ENCODE data around the gene MT1X. TPM values are rescaled to one million over a fixed set of nuclear protein-coding genes. Genes with fewer than 3 reads are reported as not detected.

Gene MT1X
- total RNA-seq: 33.0 TPM

DNA sequence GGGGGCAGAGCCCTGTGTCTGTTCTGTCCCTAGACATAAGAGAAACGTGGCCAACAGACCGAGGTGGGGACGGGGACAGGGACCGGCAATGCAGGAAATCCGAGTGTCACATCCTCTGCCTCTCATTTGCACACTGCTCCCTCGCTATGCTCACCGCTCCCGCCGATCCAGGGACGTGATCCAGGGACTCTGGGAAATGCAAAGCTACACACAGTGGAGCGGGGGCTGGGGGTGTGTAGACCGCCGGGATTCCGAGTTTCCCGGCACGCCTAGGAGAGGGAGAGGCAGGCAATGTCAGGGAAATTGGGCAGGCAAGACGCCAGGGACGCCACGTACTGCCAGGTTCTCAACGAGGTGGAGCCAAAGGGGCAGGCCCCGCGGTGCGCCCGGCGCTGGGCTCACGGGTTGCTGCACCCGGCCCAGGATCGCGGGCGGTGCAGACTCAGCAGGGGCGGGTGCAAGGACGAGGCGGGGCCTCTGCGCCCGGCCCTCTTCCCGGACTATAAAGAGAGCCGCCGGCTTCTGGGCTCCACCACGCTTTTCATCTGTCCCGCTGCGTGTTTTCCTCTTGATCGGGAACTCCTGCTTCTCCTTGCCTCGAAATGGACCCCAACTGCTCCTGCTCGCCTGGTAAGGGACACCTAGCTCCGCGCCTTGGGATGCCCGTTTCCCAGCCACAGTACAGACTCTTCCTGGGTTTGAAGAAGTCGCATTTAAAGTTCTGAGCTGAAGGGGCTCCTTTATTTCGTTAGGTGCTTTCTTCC is at the start of gene MT1X:
MT1X (plus strand) TSS at position 532 of the 764 bp plus-strand sequence; CDS start at position 603, 71 bp downstream.
- DNase-seq: peak; percentile 86

GRCh38 chr16:56632848-56633365 is 49.4 kb upstream of the MT1X start:
- DNase-seq: no peak

DNA sequence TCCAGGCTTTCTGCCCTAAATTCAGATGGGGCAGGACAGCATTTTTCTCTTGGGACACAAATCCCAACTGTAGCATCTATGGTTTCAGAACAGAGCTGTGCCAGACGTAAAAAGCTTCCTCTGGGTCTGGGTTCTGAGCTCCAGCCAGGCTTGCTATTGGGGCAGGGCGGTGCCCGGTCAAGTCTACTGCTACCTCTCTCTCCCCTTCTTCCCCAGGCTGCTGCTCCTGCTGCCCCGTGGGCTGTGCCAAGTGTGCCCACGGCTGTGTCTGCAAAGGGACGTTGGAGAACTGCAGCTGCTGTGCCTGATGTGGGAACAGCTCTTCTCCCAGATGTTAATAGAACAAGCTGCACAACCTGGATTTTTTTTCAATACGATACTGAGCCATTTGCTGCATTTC is 48.7 kb upstream of the MT1X start:
- DNase-seq: no peak

DNA sequence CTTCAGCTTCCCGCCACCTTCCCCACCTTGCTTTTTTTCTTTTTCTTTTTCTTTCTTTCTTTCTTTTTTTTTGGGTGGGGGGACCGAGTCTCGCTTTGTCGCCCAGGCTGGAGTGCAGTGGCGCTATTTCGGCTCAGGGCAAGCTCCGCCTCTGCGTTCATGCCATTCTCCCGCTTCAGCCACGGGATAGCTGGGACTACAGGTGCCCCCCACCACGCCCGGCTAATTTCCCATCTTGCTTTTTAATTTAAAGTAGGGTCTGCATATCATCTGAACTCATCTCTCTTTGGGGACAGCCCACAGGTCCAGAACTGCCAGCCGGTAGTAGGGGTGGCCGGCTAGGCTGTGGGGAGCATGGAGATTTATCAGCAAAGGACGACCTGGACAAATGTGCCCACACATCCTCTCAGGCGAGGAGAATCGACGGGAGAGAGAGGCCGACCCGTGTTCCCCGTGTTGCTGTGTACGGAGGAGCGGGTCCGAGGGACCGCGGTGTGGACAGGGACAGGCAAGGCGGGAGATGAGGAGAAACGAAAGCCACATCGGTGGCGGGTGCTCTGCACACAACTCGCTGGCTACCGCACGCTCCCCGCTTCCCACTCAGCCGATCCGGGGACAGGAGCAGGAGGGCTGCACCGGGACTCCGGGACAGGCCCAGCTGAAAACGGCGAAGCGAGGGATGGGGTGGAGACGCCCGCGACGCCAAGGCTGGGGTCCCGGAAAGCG is 47.4 kb upstream of the MT1X start:
- DNase-seq: no peak

- no peak for DNase-seq
Observed at GRCh38 chr16:56635441-56635967, 46.8 kb upstream of the MT1X start.

- no peak for DNase-seq
Observed at GRCh38 chr16:56636616-56637413, 45.5 kb upstream of the MT1X start.

- no peak for DNase-seq
Observed at GRCh38 chr16:56637814-56638750, 44.2 kb upstream of the MT1X start, which contains the start of gene MT1A. MT1A (plus strand) TSS chr16:56638666; CDS start chr16:56638739, 73 bp downstream.

DNA sequence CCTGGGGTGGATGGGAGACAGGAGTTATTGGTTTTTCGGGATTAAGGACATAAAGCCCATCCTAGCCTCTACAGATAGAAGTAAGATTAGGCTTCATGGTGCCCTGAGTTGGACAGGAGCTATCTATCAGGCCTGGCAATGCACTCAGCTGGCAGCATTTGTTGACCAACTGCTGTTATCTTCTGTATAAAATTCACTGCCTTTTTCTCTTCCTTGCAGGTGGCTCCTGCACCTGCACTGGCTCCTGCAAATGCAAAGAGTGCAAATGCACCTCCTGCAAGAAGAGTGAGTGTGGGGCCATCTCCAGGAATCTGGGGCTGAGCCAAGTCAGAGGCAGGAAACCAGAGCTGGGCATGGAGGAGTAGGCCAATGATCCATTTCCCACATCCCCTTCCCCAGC is 43.2 kb upstream of the MT1X start:
- DNase-seq: no peak

DNA sequence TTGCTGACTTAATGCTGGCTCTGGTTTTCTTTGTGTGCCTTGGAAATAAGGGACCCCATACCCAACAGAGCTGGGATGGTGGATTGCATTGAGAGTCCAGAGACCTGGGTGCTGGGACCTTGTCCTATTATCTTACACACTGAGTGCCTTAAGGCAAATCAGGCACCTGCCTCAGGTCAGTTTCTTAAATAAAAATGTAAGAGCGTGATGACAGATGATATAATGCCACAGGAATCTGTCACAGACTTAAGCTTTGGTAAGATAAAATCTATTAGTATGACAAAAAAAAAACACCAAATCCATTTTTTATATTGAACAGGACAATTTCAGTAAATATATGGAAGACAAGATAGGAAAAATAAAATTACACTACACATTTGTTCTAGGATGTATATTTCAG is 42.2 kb upstream of the MT1X start:
- DNase-seq: no peak

- DNase-seq: no peak
Observed at GRCh38 chr16:56641166-56641565, 41.1 kb upstream of the MT1X start.

DNA sequence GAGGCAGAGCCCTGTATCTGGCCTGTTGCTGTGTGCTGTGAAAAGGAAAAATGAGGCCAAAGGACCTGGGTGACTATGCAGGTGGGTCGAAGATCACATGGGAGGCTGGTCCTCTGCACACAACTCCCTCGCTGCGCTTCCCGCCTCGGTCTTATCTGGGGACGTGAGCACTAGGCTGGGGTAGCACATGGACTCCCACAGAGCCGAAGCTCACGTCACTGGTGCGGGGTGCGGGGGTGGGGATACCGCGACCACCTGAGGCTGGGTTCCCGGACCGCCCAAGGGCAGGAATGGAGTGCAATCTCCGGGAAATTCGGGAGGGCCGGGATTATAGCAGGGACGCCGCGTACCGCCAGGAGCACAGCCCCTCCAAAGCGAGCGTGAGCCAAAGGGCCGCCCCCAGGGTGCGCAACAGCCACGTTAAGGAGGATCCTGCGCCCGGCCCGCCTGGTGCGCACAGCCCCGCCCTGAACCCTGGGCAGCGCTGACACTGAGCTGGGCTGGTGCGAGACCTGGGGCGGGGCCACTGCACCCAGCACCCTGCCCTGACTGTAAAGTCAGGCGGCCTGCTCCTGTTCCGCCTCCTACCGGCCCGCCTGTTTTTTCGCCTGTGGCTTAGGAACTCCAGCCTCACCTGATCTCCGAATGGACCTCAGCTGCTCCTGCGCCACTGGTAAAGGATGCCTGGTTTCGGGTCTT is 39.0 kb upstream of the MT1X start:
- no peak for DNase-seq

- DNase-seq: no peak
Observed at GRCh38 chr16:56643833-56644232, 38.4 kb upstream of the MT1X start.

GRCh38 chr16:56645311-56645710 is 37.0 kb upstream of the MT1X start:
- DNase-seq: no peak

GRCh38 chr16:56645838-56646237 is 36.4 kb upstream of the MT1X start:
- no peak for DNase-seq

DNA sequence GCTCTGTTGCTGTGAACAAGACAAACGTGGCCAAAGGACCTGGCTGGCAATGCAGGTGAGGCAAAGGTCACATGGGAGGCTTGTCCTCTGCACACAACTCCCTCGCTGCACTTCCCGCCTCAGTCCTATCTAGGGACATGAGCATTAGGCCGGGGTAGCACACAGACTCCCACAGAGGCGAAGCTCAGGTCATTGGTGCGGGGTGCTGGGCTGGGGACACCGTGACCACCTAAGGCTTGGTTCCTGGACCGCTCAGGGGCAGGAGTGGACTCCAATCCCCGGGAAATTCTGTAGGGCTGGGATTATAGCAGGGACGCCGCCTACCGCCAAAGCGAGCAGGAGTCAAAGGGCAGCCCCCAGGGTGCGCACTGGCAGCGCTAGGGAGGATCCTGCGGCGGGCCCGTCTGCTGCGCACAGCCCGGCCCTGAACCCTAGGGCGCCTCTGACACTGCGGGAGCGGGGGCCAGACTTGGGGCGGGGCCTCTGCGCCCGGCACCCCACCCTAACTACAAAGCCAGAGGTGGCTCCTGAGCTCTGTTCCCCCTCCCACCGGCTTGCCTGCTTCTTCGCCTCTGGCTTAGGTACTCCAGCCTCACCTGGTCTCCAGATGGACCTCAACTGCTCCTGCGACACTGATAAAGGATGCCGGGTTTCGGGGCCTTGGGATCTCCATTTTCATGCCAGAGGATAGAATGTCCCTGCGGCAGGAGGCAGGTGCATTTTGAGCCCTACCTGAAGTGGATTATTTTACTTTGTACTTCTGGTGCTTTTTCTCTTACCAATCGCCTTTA is 34.4 kb upstream of the MT1X start:
- DNase-seq: no peak

GRCh38 chr16:56649271-56649670 is 33.0 kb upstream of the MT1X start:
- DNase-seq: no peak

GRCh38 chr16:56649820-56650219 is 32.5 kb upstream of the MT1X start:
- no peak for DNase-seq

GRCh38 chr16:56651586-56651985 is 30.7 kb upstream of the MT1X start, which contains the start of gene MT1B:
MT1B (plus strand) TSS chr16:56651886; CDS start chr16:56651954, 68 bp downstream.
- no peak for DNase-seq

DNA sequence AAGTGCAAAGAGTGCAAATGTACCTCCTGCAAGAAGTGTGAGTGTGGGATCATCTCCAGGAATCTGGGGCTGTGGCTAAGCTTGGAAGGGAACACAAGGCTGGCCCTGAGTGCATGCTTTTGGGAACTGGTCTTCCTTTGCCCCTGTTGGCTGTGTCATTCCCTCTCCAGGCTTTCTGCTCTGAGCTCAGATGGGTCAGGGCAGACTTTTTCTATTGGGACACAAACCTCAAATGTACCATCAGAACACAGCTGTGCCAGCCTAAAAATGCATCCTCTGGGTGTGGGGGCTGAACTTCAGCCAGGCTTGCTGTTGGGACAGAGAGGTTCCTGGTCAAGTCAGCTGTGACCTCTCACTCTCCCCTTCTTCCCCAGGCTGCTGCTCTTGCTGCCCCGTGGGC is 29.7 kb upstream of the MT1X start:
- DNase-seq: no peak

- DNase-seq: no peak
Observed at GRCh38 chr16:56653218-56653617, 29.1 kb upstream of the MT1X start.
